Left lung (tissue), 10 donors: ENCODE measurements around the gene HMSD. TPM values are rescaled to one million over a fixed set of nuclear protein-coding genes. Genes with fewer than 3 reads are reported as not detected.
"Not testable (repeated sequence)": the region's sequence is repeated elsewhere in the genome, so short reads cannot be mapped to it uniquely, and the experiment has no call there.

Experiments used
- ATAC-seq: fragments of 200-7000 bp; cut with Tn5 transposase; one replicate; pipeline ENCODE4 v1.9.1; 2020; ENCODE audit warnings: moderate library complexity
- DNase-seq, 4 donors: peaks; one replicate each; pipeline ENCODE4 v3.0.0-alpha.2; 2013 to 2020
- H3K27ac ChIP-seq, 2 donors: fragments of 200-600 bp; sonication (generic) in 1 of 2; one replicate each; pipeline versions ENCODE4 v1.5.0 to v1.8.0; 2020 to 2021
- H3K27me3 ChIP-seq, 2 donors: fragments of 200-600 bp; sonication (generic) in 1 of 2; one replicate each; pipeline versions ENCODE4 v1.5.0 to v1.8.0; 2020 to 2021
- H3K36me3 ChIP-seq, 2 donors: fragments of 200-600 bp; sonication (generic) in 1 of 2; one replicate each; pipeline versions ENCODE4 v1.5.0 to v1.8.0; 2020 to 2021
- H3K4me1 ChIP-seq, 2 donors: fragments of 200-600 bp; one replicate each; pipeline ENCODE4 v1.8.0; 2021
- H3K4me3 ChIP-seq, 2 donors: fragments of 200-600 bp; sonication (generic) in 1 of 2; one replicate each; pipeline versions ENCODE4 v1.5.0 to v1.8.0; 2020 to 2021; ENCODE audit warnings: mild to moderate bottlenecking in 1 of 2
- H3K9me3 ChIP-seq, 2 donors: fragments of 200-600 bp; sonication (generic) in 1 of 2; one replicate each; pipeline versions ENCODE4 v1.5.0 to v1.8.0; 2020 to 2021
- CTCF ChIP-seq, 2 donors: fragments of 200-600 bp; sonication (generic) in 1 of 2; IDR thresholded peaks; one replicate each; pipeline versions ENCODE4 v1.5.0 to v1.8.0; 2021; ENCODE audit warnings: antibody characterized with exemption in 2 of 2
- intact Hi-C, 2 donors: fragments of 100-400 bp; cut with DNase I; formaldehyde crosslinking; loops; one replicate each; pipeline versions ENCODE4 v1.11.2 to v1.14.2; 2022
- polyA plus RNA-seq, 6 donors: library from polyadenylated mRNA; unstranded; fragments of 120-200 nt; gene quantifications; one replicate each; pipeline ENCODE4 v1.2.1, GENCODE V29; 2013; ENCODE audit not compliant: insufficient read length in 6 of 6
- total RNA-seq, 2 donors: library from RNA; stranded (reverse); fragmentation: NEBNext Ultra II Directional; extraction: Animal tissue kit (Norgen Biotek cat#: 25700); gene quantifications; one replicate each; pipeline ENCODE4 v1.2.1, GENCODE V29; 2021
- donor health status: DM: no; HTN: yes; CAD: no.
- donor health status: DM: no; HTN: no; CAD: no.

The HMSD gene
- total and polyA plus RNA-seq, 8 donors = 0.63 to 10.8 (median 2.0) TPM

GRCh38 chr18:63922049-63922448, 27.1 kb upstream of the HMSD start:
- no peak overlapping the region for H3K27ac ChIP-seq
- ATAC-seq (no peak), DNase-seq (no peak)
- H3K4me3 ChIP-seq = no peak overlapping the region
- no peak for TF ChIP-seq CTCF (IDR thresholded peaks at IDR 0.05)
- intact Hi-C loops = no loop called here
- no peaks in the 10 kb centered on the region for H3K9me3 ChIP-seq
- H3K4me1 ChIP-seq = peaks cover 0 to 9% of the 10 kb centered on the region in 2 donors
- no peaks in the 10 kb centered on the region for H3K36me3 ChIP-seq
- H3K27me3 ChIP-seq = no peaks in the 10 kb centered on the region

GRCh38 chr18:63924551-63924950, 24.6 kb upstream of the HMSD start:
- Histone ChIP-seq H3K4me3 (no peak overlapping the region), H3K27me3 (no peaks in the 10 kb centered on the region), H3K9me3 (no peaks in the 10 kb centered on the region), H3K27ac (no peak overlapping the region), H3K36me3 (no peaks in the 10 kb centered on the region), H3K4me1 (peaks cover 0 to 12% of the 10 kb centered on the region in 2 donors)
- DNase-seq (no peak), ATAC-seq (no peak)
- intact Hi-C loops = no loop called here
- no peak for TF ChIP-seq CTCF (IDR thresholded peaks at IDR 0.05)

- no peak for ATAC-seq
- Histone ChIP-seq H3K36me3 (no peaks in the 10 kb centered on the region), H3K27ac (peak overlapping the region in 1 of 2 donors; percentile 60), H3K4me1 (peaks cover 0 to 15% of the 10 kb centered on the region in 2 donors), H3K9me3 (no peaks in the 10 kb centered on the region), H3K4me3 (no peak overlapping the region), H3K27me3 (no peaks in the 10 kb centered on the region)
- TF ChIP-seq CTCF (IDR thresholded peaks at IDR 0.05) = no peak
- no peak for DNase-seq
- intact Hi-C loops = no loop called here
These were observed 20.8 kb upstream of the HMSD start for GRCh38 chr18:63928331-63928730.

- DNase-seq, ATAC-seq, H3K4me3 ChIP-seq: not testable (repeated sequence)
These were observed 19.7 kb upstream of the HMSD start for GRCh38 chr18:63929369-63929768.

GRCh38 chr18:63930773-63931354, 18.2 kb upstream of the HMSD start:
- no peak for TF ChIP-seq CTCF (IDR thresholded peaks at IDR 0.05)
- Histone ChIP-seq H3K36me3 (no peaks in the 10 kb centered on the region), H3K4me1 (peaks cover 0 to 18% of the 10 kb centered on the region in 2 donors), H3K27ac (peak overlapping the region in 1 of 2 donors; percentile 65), H3K27me3 (peaks cover 0 to 4% of the 10 kb centered on the region in 2 donors), H3K4me3 (no peak overlapping the region), H3K9me3 (no peaks in the 10 kb centered on the region)
- DNase-seq (no peak), ATAC-seq (no peak)
- intact Hi-C loops = no loop called here

More at GRCh38 chr18:63929369-63929768, 19.7 kb upstream of the HMSD start:
- Histone ChIP-seq H3K27ac (peak overlapping the region in 1 of 2 donors; percentile 65), H3K4me1 (peaks cover 0 to 15% of the 10 kb centered on the region in 2 donors)
- intact Hi-C loops, H3K27me3 ChIP-seq, H3K9me3 ChIP-seq, H3K36me3 ChIP-seq: not testable (repeated sequence)
